Smooth muscle cell (in vitro differentiated cells): ENCODE measurements around the gene BORCS8. TPM values are rescaled to one million over a fixed set of nuclear protein-coding genes. Genes with fewer than 3 reads are reported as not detected.
"Not testable (repeated sequence)": the region's sequence is repeated elsewhere in the genome, so short reads cannot be mapped to it uniquely, and the experiment has no call there.

Source experiments
- DNase-seq: peaks from one replicate; lab custom pipeline; 2025; ENCODE audit not compliant: unreplicated experiment; lab: John Stamatoyannopoulos, UW
- H2AFZ ChIP-seq: fragments of 200-600 bp; sonication (generic); 2 replicates; pipeline ENCODE4 v1.6.0; 2016; ENCODE audit warnings: antibody characterized with exemption, low read depth, mild to moderate bottlenecking
- H3F3A ChIP-seq: fragments of 200-600 bp; sonication (generic); 2 replicates; pipeline ENCODE4 v1.6.0; 2017; ENCODE audit warnings: antibody characterized with exemption, low read depth
- H3K27ac ChIP-seq: fragments of 200-600 bp; sonication (generic); 2 replicates; pipeline ENCODE4 v1.5.1; 2016; ENCODE audit warnings: low read depth, mild to moderate bottlenecking
- H3K27me3 ChIP-seq: fragments of 200-600 bp; sonication (generic); 2 replicates; pipeline ENCODE4 v1.6.1; 2016; ENCODE audit warnings: low read depth, mild to moderate bottlenecking
- H3K36me3 ChIP-seq: fragments of 200-600 bp; sonication (generic); 2 replicates; pipeline ENCODE4 v1.5.1; 2016; ENCODE audit warnings: low read depth
- H3K4me1 ChIP-seq: fragments of 200-600 bp; sonication (generic); 2 replicates; pipeline ENCODE4 v1.5.1; 2016; ENCODE audit warnings: low read depth
- H3K4me2 ChIP-seq: fragments of 200-600 bp; sonication (generic); 2 replicates; pipeline ENCODE4 v1.6.0; 2016; ENCODE audit warnings: mild to moderate bottlenecking
- H3K4me3 ChIP-seq: fragments of 200-600 bp; sonication (generic); 2 replicates; pipeline ENCODE4 v1.5.1; 2016; ENCODE audit warnings: mild to moderate bottlenecking
- H3K79me2 ChIP-seq: fragments of 200-600 bp; sonication (generic); 2 replicates; pipeline ENCODE4 v1.6.0; 2016; ENCODE audit warnings: low read depth, mild to moderate bottlenecking
- H3K9ac ChIP-seq: fragments of 200-600 bp; sonication (generic); 2 replicates; pipeline ENCODE4 v1.6.0; 2016; ENCODE audit warnings: low read depth
- H3K9me3 ChIP-seq: fragments of 200-600 bp; sonication (generic); replicated peaks from 2 replicates; pipeline ENCODE4 v1.5.1; 2016; ENCODE audit warnings: low read depth
- H4K20me1 ChIP-seq: fragments of 200-600 bp; sonication (generic); 2 replicates; pipeline ENCODE4 v1.6.0; 2016; ENCODE audit warnings: low read depth
- WGBS: methylation state at CpG from one replicate; pipeline ENCODE4 v1.1.7; 2016; ENCODE audit warnings: low lambda C conversion rate; 5-methylcytosine and 5-hydroxymethylcytosine counted together
- polyA plus RNA-seq: library from polyadenylated mRNA; unstranded; fragments of >200 nt; fragmentation: Nextera tagmentation; extraction: Ambion mirVana; gene quantifications from 2 replicates; pipeline ENCODE4 v1.2.1, GENCODE V29; 2016
- total RNA-seq: library from RNA; depleted of rRNA; stranded (reverse); fragments of >200 nt; gene quantifications from 2 replicates; pipeline ENCODE4 v1.2.3, GENCODE V29; 2014
- TF ChIP-seq, protein P1 (sequence below): fragments of 200-600 bp; sonication (generic); IDR thresholded peaks from 2 replicates; pipeline ENCODE4 v1.5.1; 2017; ENCODE audit warnings: borderline replicate concordance, mild to moderate bottlenecking, antibody characterized with exemption; ENCODE audit not compliant: insufficient read depth, poor library complexity, severe bottlenecking

The BORCS8 gene
- total and polyA plus RNA-seq, 2 experiments from 2014 or later, result 10.0 to 15.7 TPM

DNA sequence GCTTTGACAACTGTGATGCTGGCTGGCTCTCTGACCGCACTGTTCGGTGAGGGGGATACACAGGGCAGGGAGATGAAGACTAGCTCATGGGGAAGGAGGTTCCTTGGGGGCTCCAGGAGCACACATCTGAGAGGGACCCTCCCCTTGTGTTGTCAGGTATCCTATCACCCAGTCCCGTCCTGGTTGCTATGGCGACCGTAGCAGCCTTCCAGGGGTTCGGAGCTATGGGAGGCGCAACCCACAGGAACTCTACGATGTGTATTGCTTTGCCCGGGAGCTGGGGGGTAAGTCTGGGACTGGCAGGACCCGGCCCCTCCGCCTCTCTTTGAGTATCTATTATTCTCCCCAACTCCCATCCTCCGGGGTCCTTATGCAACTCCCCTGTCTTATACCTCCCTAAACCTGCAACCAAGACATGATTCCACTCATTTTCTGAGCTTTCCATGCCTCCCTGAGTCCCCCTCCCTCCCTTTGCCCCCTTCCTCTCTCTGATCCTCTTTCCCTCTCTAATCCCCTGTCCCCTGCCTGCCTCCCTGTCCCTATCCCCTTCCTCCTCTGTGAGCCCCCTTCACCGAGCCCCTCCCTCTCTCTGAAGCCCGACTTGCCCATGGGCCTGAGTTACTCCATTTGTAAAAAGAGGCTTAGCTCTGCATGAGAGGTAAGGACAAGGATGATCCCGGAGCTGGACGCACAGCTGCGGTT is 32.3 kb upstream of the BORCS8 start:
- H4K20me1 ChIP-seq, result no peaks in the 10 kb centered on the region
- no peak overlapping the region for H3K27ac ChIP-seq
- peak overlapping the region; percentile 84 for H3K4me2 ChIP-seq
- 75% methylated on average over 15 of the region's 17 CpGs for WGBS
- no peak for DNase-seq
- H2AFZ ChIP-seq, result no peak overlapping the region
- no peaks in the 10 kb centered on the region for H3K79me2 ChIP-seq
- H3K9ac ChIP-seq, result no peak overlapping the region
- H3K4me3 ChIP-seq, result peak overlapping the region; percentile 42
- no peaks in the 10 kb centered on the region for H3F3A ChIP-seq
- H3K36me3 ChIP-seq, result no peaks in the 10 kb centered on the region
- peaks cover 52% of the 10 kb centered on the region for H3K27me3 ChIP-seq
- H3K4me1 ChIP-seq, result no peaks in the 10 kb centered on the region
- TF ChIP-seq, protein P1, sequence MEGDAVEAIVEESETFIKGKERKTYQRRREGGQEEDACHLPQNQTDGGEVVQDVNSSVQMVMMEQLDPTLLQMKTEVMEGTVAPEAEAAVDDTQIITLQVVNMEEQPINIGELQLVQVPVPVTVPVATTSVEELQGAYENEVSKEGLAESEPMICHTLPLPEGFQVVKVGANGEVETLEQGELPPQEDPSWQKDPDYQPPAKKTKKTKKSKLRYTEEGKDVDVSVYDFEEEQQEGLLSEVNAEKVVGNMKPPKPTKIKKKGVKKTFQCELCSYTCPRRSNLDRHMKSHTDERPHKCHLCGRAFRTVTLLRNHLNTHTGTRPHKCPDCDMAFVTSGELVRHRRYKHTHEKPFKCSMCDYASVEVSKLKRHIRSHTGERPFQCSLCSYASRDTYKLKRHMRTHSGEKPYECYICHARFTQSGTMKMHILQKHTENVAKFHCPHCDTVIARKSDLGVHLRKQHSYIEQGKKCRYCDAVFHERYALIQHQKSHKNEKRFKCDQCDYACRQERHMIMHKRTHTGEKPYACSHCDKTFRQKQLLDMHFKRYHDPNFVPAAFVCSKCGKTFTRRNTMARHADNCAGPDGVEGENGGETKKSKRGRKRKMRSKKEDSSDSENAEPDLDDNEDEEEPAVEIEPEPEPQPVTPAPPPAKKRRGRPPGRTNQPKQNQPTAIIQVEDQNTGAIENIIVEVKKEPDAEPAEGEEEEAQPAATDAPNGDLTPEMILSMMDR, result no peak
- no peaks in the 10 kb centered on the region for H3K9me3 ChIP-seq

DNA sequence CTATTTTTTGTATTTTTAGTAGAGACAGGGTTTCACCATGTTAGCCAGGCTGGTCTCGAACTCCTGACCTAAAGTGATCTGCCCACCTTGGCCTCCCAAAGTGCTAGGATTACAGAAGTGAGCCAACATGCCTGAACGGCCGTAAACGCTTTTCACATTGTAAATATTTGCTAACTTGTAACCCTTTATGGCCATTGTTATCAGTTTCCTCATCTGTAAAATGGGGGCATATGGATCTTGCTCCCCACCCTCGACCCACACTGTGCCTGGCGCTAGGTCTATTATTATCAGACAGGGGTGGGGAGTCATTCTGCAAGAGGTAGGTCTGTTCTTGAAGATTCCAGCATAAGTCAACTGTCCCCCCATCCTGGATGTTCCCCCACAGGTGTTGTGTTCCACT is 31.7 kb upstream of the BORCS8 start:
- Histone ChIP-seq H3K4me2 (no peak overlapping the region), H3K27ac (no peak overlapping the region), H3K4me1 (no peaks in the 10 kb centered on the region), H3F3A (no peaks in the 10 kb centered on the region), H2AFZ (no peak overlapping the region), H3K79me2 (no peaks in the 10 kb centered on the region), H3K36me3 (no peaks in the 10 kb centered on the region), H3K4me3 (no peak overlapping the region), H4K20me1 (no peaks in the 10 kb centered on the region), H3K27me3 (peaks cover 46% of the 10 kb centered on the region), H3K9me3 (no peaks in the 10 kb centered on the region), H3K9ac (no peak overlapping the region)
- WGBS, result 94% methylated on average over 6 of the region's 6 CpGs
- TF ChIP-seq, protein P1, result no peak
- no peak for DNase-seq

DNA sequence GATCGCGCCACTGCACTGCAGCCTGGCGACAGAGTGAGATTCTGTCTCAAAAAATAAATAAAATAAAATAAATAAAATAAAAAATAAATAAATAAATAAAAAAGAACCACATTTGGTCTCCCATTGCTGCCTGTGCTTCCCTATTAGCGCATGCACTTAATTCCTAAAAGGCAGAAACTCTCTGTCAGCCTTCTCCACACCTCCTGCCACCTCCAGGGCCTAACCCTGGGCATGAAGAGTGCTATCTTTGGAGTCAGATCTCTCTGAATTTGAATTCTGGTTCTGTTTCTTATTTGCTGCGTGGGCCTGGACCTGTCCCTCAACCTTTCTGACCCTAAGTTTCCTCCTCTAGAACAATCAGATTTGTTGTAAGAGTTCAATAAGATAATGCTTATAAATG is 31.1 kb upstream of the BORCS8 start:
- no peak overlapping the region for H3K9ac ChIP-seq
- 83% methylated on average over 5 of the region's 5 CpGs for WGBS
- no peak overlapping the region for H3K4me3 ChIP-seq
- DNase-seq, result no peak
- no peaks in the 10 kb centered on the region for H3F3A ChIP-seq
- TF ChIP-seq, protein P1, result no peak
- no peak overlapping the region for H3K4me2 ChIP-seq
- H3K27ac ChIP-seq, result no peak overlapping the region
- no peaks in the 10 kb centered on the region for H3K4me1 ChIP-seq
- no peaks in the 10 kb centered on the region for H3K36me3 ChIP-seq
- no peak overlapping the region for H2AFZ ChIP-seq
- H3K79me2 ChIP-seq, result no peaks in the 10 kb centered on the region
- H4K20me1 ChIP-seq, result no peaks in the 10 kb centered on the region
- peaks cover 40% of the 10 kb centered on the region for H3K27me3 ChIP-seq
- no peaks in the 10 kb centered on the region for H3K9me3 ChIP-seq

- H3K4me3 ChIP-seq, DNase-seq, H3F3A ChIP-seq, H3K27ac ChIP-seq, H3K36me3 ChIP-seq, H3K9ac ChIP-seq, H2AFZ ChIP-seq, H3K4me2 ChIP-seq, H4K20me1 ChIP-seq, H3K79me2 ChIP-seq, H3K9me3 ChIP-seq, H3K4me1 ChIP-seq: not testable (repeated sequence)
- 89% methylated on average over 8 of the region's 8 CpGs for WGBS
- peaks cover 29% of the 10 kb centered on the region for H3K27me3 ChIP-seq
Measured at GRCh38 chr19:19221000-19221399, 29.0 kb upstream of the BORCS8 start.
